Gastroesophageal sphincter (tissue), 3 donors: ENCODE measurements around the gene GSG1L.

ENCODE experiments used
- CTCF ChIP-seq, 4 experiments: fragments of 200-600 bp in 2 of 4; fragments of 450-650 bp in 2 of 4; sonication (generic) in 1 of 4; IDR thresholded peaks; one replicate each; pipeline ENCODE4 v1.5.1; 2017 to 2019; ENCODE audit warnings: antibody characterized with exemption in 4 of 4, mild to moderate bottlenecking in 2 of 4, moderate library complexity in 2 of 4
- EP300 ChIP-seq: sonication (generic); formaldehyde crosslinking; IDR thresholded peaks from one replicate; pipeline ENCODE4 v1.6.1; 2017; ENCODE audit warnings: antibody characterized with exemption, mild to moderate bottlenecking
- POLR2A ChIP-seq, 2 donors: fragments of 450-650 bp; IDR thresholded peaks; one replicate each; pipeline ENCODE4 v1.6.1; 2017; ENCODE audit warnings: antibody characterized with exemption in 2 of 2, mild to moderate bottlenecking in 2 of 2, moderate library complexity in 1 of 2
- POLR2AphosphoS5 ChIP-seq: sonication (generic); formaldehyde crosslinking; IDR thresholded peaks from one replicate; pipeline ENCODE4 v1.6.1; 2017; ENCODE audit warnings: antibody characterized with exemption

DNA sequence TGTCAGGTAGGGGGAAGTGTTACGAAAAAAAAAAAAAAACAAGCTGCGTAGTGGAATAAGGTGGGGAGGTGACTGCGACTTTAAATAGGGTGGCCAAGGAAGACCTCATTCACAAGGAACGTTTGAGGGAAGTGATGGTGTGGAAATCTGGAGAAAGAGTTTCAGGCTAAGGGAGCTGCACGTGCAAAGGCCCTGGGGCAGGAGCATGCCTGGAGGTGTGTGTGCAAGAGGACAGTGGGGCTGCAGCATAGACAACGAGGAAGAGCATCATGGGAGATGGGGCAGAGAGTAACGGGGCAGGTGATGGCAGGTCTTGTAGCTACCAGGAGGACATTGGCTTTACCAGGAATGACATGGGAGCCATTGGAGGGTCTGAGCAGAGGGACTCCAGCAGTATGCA lies 12.0 kb downstream of the GSG1L start:
- TF ChIP-seq POLR2AphosphoS5 (no peak), CTCF (IDR thresholded peaks at IDR 0.05) (no peak), POLR2A (IDR thresholded peaks at IDR 0.05) (no peak), EP300 (no peak)
